Stimulated activated CD8-positive, alpha-beta memory T cell treated with anti-CD3 and anti-CD28 coated beads, Interleukin-7, amount 100 ng/mL, for 24 hours (primary cell): ENCODE measurements around the gene TMEM203.
"Not testable (repeated sequence)": the region's sequence is repeated elsewhere in the genome, so short reads cannot be mapped to it uniquely, and the experiment has no call there.

Source experiments
- DNase-seq: peaks from one replicate; pipeline ENCODE4 v3.0.0-alpha.2; 2020; ENCODE audit warnings: low read depth

Gene TMEM203

GRCh38 chr9:137205126-137206069, at the start of gene TMEM203, which contains the start of gene NDOR1:
Gene TMEM203, minus strand, starts transcription at chr9:137205648. Its CDS starts 234 bp downstream, at chr9:137205414.
Gene NDOR1, plus strand, starts transcription at chr9:137205700. Its CDS starts 78 bp downstream, at chr9:137205778.
- DNase-seq: peak; percentile 95

GRCh38 chr9:137254624-137255447, 49.4 kb upstream of the TMEM203 start, which contains the start of gene NELFB:
Gene NELFB, plus strand, starts transcription at chr9:137255327.
- peak; percentile 95 for DNase-seq

- DNase-seq: no peak
Measured at GRCh38 chr9:137253717-137254623, 48.5 kb upstream of the TMEM203 start.

- no peak for DNase-seq
Measured at GRCh38 chr9:137252555-137253506, 47.4 kb upstream of the TMEM203 start.

- no peak for DNase-seq
Measured at GRCh38 chr9:137251490-137252268, 46.2 kb upstream of the TMEM203 start.

GRCh38 chr9:137251194-137251461, 45.7 kb upstream of the TMEM203 start, which contains the start of gene STPG3:
Gene STPG3, plus strand, starts transcription at chr9:137251286. Its CDS starts 1 bp downstream, at chr9:137251287.
- DNase-seq: no peak

GRCh38 chr9:137250329-137251193, 45.1 kb upstream of the TMEM203 start:
- no peak for DNase-seq

GRCh38 chr9:137247916-137248175, 42.4 kb upstream of the TMEM203 start:
- DNase-seq: no peak

- DNase-seq: no peak
Measured at GRCh38 chr9:137247135-137247915, 41.9 kb upstream of the TMEM203 start.

- no peak for DNase-seq
Measured at GRCh38 chr9:137245450-137246421, 40.3 kb upstream of the TMEM203 start.

- no peak for DNase-seq
Measured at GRCh38 chr9:137244486-137245449, 39.3 kb upstream of the TMEM203 start.

GRCh38 chr9:137243626-137244485, 38.4 kb upstream of the TMEM203 start:
- no peak for DNase-seq

GRCh38 chr9:137243266-137243625, 37.8 kb upstream of the TMEM203 start:
- DNase-seq: not testable (repeated sequence)

GRCh38 chr9:137242269-137243203, 37.1 kb upstream of the TMEM203 start:
- DNase-seq: no peak
